Stimulated activated memory B cell treated with anti-CD40 and anti-IgM and Interleukin-4, amounts not matched to agents 10 μg/mL and 1 μg/mL and 100 μg/mL, for 72 hours (primary cell): ENCODE measurements around the gene COQ8A.
"Not testable (repeated sequence)": the region's sequence is repeated elsewhere in the genome, so short reads cannot be mapped to it uniquely, and the experiment has no call there.

Experiments
- ATAC-seq: fragments of 150-1000 bp; cut with Tn5 transposase; 2 replicates; pipeline ENCODE4 v1.10.0; 2021
- H3K27ac Mint-ChIP-seq: one replicate; pipeline ENCODE4 v1.8.0; 2022; ENCODE audit warnings: mild to moderate bottlenecking, mixed read lengths
- H3K27me3 Mint-ChIP-seq: one replicate; pipeline ENCODE4 v1.8.0; 2022; ENCODE audit warnings: mixed read lengths
- H3K36me3 Mint-ChIP-seq: one replicate; pipeline ENCODE4 v1.8.0; 2022; ENCODE audit warnings: mixed read lengths
- H3K4me1 Mint-ChIP-seq: one replicate; pipeline ENCODE4 v1.8.0; 2022; ENCODE audit warnings: mixed read lengths
- H3K4me3 Mint-ChIP-seq: one replicate; pipeline ENCODE4 v1.8.0; 2022; ENCODE audit warnings: mild to moderate bottlenecking, moderate library complexity, mixed read lengths
- H3K9me3 Mint-ChIP-seq: one replicate; pipeline ENCODE4 v1.8.0; 2022; ENCODE audit warnings: mixed read lengths

COQ8A gene

GRCh38 chr1:226954337-226954736 lies 14.2 kb downstream of the COQ8A start:
- H3K36me3 Mint-ChIP-seq, result peaks cover 39% of the 10 kb centered on the region
- peaks cover 16% of the 10 kb centered on the region for H3K9me3 Mint-ChIP-seq
- no peak overlapping the region for H3K4me3 Mint-ChIP-seq
- no peak for ATAC-seq
- no peak overlapping the region for H3K27ac Mint-ChIP-seq
- H3K27me3 Mint-ChIP-seq, result no peaks in the 10 kb centered on the region
- H3K4me1 Mint-ChIP-seq, result peaks cover 64% of the 10 kb centered on the region

GRCh38 chr1:226954777-226955176 lies 14.7 kb downstream of the COQ8A start:
- Mint-ChIP-seq H3K4me3 (no peak overlapping the region), H3K4me1 (peaks cover 69% of the 10 kb centered on the region), H3K9me3 (peaks cover 16% of the 10 kb centered on the region), H3K36me3 (peaks cover 39% of the 10 kb centered on the region), H3K27me3 (no peaks in the 10 kb centered on the region), H3K27ac (no peak overlapping the region)
- ATAC-seq, result no peak

- ATAC-seq, H3K27me3 Mint-ChIP-seq, H3K4me3 Mint-ChIP-seq: not testable (repeated sequence)
- Mint-ChIP-seq H3K4me1 (peaks cover 66% of the 10 kb centered on the region), H3K9me3 (peaks cover 16% of the 10 kb centered on the region), H3K36me3 (peaks cover 39% of the 10 kb centered on the region), H3K27ac (peak overlapping the region; percentile 79)
These were observed 15.8 kb downstream of the COQ8A start for GRCh38 chr1:226955857-226956256.

GRCh38 chr1:226956942-226957713 lies 17.0 kb downstream of the COQ8A start:
- H3K36me3 Mint-ChIP-seq, result peaks cover 39% of the 10 kb centered on the region
- peaks cover 16% of the 10 kb centered on the region for H3K9me3 Mint-ChIP-seq
- H3K27me3 Mint-ChIP-seq, result no peaks in the 10 kb centered on the region
- H3K27ac Mint-ChIP-seq, result peak overlapping the region; percentile 79
- ATAC-seq, result no peak
- H3K4me1 Mint-ChIP-seq, result peaks cover 60% of the 10 kb centered on the region
- no peak overlapping the region for H3K4me3 Mint-ChIP-seq

- no peak for ATAC-seq
- H3K27ac Mint-ChIP-seq, result no peak overlapping the region
- no peak overlapping the region for H3K4me3 Mint-ChIP-seq
- H3K4me1 Mint-ChIP-seq, result peaks cover 56% of the 10 kb centered on the region
- no peaks in the 10 kb centered on the region for H3K27me3 Mint-ChIP-seq
- H3K36me3 Mint-ChIP-seq, result peaks cover 41% of the 10 kb centered on the region
- H3K9me3 Mint-ChIP-seq, result peaks cover 16% of the 10 kb centered on the region
These were observed 17.6 kb downstream of the COQ8A start for GRCh38 chr1:226957714-226958113.

- peaks cover 43% of the 10 kb centered on the region for H3K36me3 Mint-ChIP-seq
- H3K9me3 Mint-ChIP-seq, result peaks cover 16% of the 10 kb centered on the region
- peaks cover 58% of the 10 kb centered on the region for H3K4me1 Mint-ChIP-seq
- no peak for ATAC-seq
- H3K27me3 Mint-ChIP-seq, result no peaks in the 10 kb centered on the region
- H3K4me3 Mint-ChIP-seq, result no peak overlapping the region
- no peak overlapping the region for H3K27ac Mint-ChIP-seq
These were observed 18.2 kb downstream of the COQ8A start for GRCh38 chr1:226958300-226958699.

- peak; percentile 54 for ATAC-seq
- no peak overlapping the region for H3K27ac Mint-ChIP-seq
- H3K9me3 Mint-ChIP-seq, result peaks cover 16% of the 10 kb centered on the region
- no peaks in the 10 kb centered on the region for H3K27me3 Mint-ChIP-seq
- H3K36me3 Mint-ChIP-seq, result peaks cover 42% of the 10 kb centered on the region
- H3K4me3 Mint-ChIP-seq, result no peak overlapping the region
- peaks cover 59% of the 10 kb centered on the region for H3K4me1 Mint-ChIP-seq
These were observed 20.2 kb downstream of the COQ8A start for GRCh38 chr1:226960256-226960655.

- no peak for ATAC-seq
- H3K4me3 Mint-ChIP-seq, result no peak overlapping the region
- H3K27me3 Mint-ChIP-seq, result no peaks in the 10 kb centered on the region
- peaks cover 59% of the 10 kb centered on the region for H3K4me1 Mint-ChIP-seq
- H3K9me3 Mint-ChIP-seq, result peaks cover 8% of the 10 kb centered on the region
- no peak overlapping the region for H3K27ac Mint-ChIP-seq
- peaks cover 42% of the 10 kb centered on the region for H3K36me3 Mint-ChIP-seq
These were observed 21.1 kb downstream of the COQ8A start for GRCh38 chr1:226960944-226961765.

- no peaks in the 10 kb centered on the region for H3K27me3 Mint-ChIP-seq
- ATAC-seq, result no peak
These were observed 22.6 kb downstream of the COQ8A start for GRCh38 chr1:226962421-226963391.

GRCh38 chr1:226964068-226964425 lies 24.0 kb downstream of the COQ8A start:
- H3K4me3 Mint-ChIP-seq, result no peak overlapping the region
- no peak for ATAC-seq
- H3K27ac Mint-ChIP-seq, result peak overlapping the region; percentile 62
- H3K9me3 Mint-ChIP-seq, result no peaks in the 10 kb centered on the region
- peaks cover 48% of the 10 kb centered on the region for H3K36me3 Mint-ChIP-seq
- H3K27me3 Mint-ChIP-seq, result no peaks in the 10 kb centered on the region
- H3K4me1 Mint-ChIP-seq, result peaks cover 35% of the 10 kb centered on the region

More at GRCh38 chr1:226962421-226963391, 22.6 kb downstream of the COQ8A start:
- Mint-ChIP-seq H3K4me3 (no peak overlapping the region), H3K36me3 (peaks cover 42% of the 10 kb centered on the region), H3K27ac (peak overlapping the region; percentile 62), H3K4me1 (peaks cover 49% of the 10 kb centered on the region), H3K9me3 (no peaks in the 10 kb centered on the region)

- H3K4me3 Mint-ChIP-seq, result no peak overlapping the region
- peak overlapping the region; percentile 62 for H3K27ac Mint-ChIP-seq
- ATAC-seq, result no peak
- no peaks in the 10 kb centered on the region for H3K9me3 Mint-ChIP-seq
- no peaks in the 10 kb centered on the region for H3K27me3 Mint-ChIP-seq
- H3K36me3 Mint-ChIP-seq, result peaks cover 56% of the 10 kb centered on the region
- peaks cover 27% of the 10 kb centered on the region for H3K4me1 Mint-ChIP-seq
These were observed 24.8 kb downstream of the COQ8A start for GRCh38 chr1:226964611-226965486.

- no peak for ATAC-seq
- Mint-ChIP-seq H3K36me3 (peaks cover 62% of the 10 kb centered on the region), H3K4me3 (no peak overlapping the region), H3K27me3 (no peaks in the 10 kb centered on the region), H3K4me1 (peaks cover 24% of the 10 kb centered on the region), H3K27ac (peak overlapping the region; percentile 62), H3K9me3 (no peaks in the 10 kb centered on the region)
These were observed 25.7 kb downstream of the COQ8A start for GRCh38 chr1:226965581-226966440.

GRCh38 chr1:226966683-226967082 lies 26.6 kb downstream of the COQ8A start:
- no peak for ATAC-seq
- Mint-ChIP-seq H3K27ac (no peak overlapping the region), H3K36me3 (peaks cover 66% of the 10 kb centered on the region), H3K4me3 (no peak overlapping the region), H3K9me3 (peaks cover 1% of the 10 kb centered on the region), H3K4me1 (peaks cover 17% of the 10 kb centered on the region), H3K27me3 (no peaks in the 10 kb centered on the region)
